GM12875 (cell line): Measurements from ENCODE around the gene PNPLA2.

ENCODE experiments used
- H3K4me3 ChIP-seq: one replicate; pipeline ENCODE4 v1.5.1; 2011; ENCODE audit warnings: low read depth, low read length, control low read depth
- CTCF ChIP-seq: IDR thresholded peaks from 2 replicates; pipeline ENCODE4 v1.5.1; 2011; ENCODE audit warnings: low read depth, mild to moderate bottlenecking, control low read depth, inconsistent platforms, low read length, moderate library complexity, borderline replicate concordance; ENCODE audit not compliant: insufficient read depth

Gene PNPLA2

DNA sequence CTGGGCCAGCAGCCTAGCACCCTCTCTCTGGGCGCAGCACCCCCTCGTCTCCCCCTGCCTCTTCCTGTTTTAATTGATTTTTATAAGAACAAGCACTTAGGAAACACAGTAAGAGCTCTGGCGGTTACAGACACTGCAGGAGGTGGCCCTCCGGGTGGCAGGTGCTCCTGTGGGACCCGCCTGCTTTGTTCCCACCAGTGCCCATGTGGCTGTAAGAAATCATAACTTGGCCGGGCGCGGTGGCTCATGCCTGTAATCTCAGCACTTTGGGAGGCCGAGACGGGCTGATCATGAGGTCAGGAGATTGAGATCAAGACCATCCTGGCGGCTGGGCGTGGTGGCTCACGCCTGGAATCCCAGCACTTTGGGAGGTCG is 42.4 kb downstream of the PNPLA2 start:
- H3K4me3 ChIP-seq: no peak overlapping the region
- TF ChIP-seq CTCF: no peak

DNA sequence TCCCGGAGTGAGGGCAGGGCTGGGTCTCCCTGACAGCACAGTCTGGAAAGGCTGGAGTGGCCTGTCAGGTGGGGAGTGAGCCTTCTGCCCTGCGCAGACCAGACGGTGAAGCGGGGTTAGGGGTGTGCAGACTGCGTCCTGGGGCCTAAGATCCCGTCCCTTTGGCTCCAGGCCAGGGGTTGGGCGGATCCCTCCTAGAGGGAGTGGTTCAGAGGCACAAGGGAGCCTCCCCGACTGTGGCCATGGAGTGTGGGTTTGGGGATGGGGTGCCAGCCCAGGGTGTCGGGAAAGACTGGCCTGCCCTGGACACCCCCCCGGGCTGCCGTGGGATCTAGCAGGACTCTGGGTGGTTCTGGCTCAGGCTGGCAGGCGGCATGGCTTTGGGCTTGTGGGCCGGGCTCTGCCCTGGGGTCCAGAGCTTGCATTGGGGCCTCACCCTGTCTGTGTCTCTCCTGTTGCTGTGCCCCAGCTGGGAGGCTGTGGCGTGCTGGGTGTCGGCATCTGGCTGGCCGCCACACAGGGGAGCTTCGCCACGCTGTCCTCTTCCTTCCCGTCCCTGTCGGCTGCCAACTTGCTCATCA is 43.5 kb downstream of the PNPLA2 start:
- H3K4me3 ChIP-seq: no peak overlapping the region
- TF ChIP-seq CTCF: no peak

GRCh38 chr11:862696-863022 is 43.9 kb downstream of the PNPLA2 start:
- TF ChIP-seq CTCF: no peak

DNA sequence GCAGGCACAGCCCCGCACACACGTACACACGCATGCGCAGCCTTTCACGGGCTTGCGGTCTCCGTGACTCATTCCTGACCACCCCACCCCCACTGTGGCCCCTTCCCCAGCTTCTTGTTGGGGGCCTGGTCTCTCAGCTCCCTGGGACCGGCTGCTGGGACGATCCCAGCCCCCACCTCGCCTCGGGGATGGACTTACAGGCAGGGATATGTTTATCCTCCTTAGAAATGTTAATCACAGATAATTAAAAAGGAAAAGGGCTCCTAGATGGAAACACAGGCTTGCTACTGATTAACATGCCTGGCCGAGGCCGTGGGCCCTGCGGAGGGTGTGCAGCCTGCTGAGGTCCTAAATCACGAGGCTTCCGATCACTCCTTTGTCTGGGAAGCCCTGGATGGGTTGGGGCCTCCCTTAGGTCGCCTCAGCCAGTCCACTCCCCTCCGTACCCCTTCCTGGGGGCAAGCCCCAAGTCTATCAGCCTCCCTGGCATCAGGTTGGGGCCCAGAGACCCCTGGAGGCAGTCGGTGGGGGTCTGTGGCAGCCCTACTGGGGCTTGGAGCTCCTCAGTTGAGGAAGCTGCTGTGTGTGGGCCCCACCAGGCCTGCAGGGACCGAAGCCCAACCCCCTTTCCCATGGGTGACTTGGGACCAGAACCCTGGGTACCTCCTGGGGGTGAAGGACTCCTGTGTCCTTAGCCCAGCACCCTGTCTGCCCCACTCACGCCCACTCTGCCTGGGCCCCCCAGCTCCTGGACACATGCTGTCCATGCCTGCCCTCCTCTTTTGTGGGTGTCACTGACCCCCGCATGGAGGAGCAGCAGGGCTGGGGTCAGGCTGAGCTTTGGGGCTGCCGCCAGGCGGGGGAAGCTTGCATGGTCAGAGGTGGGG is 44.6 kb downstream of the PNPLA2 start:
- H3K4me3 ChIP-seq: no peak overlapping the region
- TF ChIP-seq CTCF: no peak

More at GRCh38 chr11:862696-863022, 43.9 kb downstream of the PNPLA2 start:
- H3K4me3 ChIP-seq: no peak overlapping the region

DNA sequence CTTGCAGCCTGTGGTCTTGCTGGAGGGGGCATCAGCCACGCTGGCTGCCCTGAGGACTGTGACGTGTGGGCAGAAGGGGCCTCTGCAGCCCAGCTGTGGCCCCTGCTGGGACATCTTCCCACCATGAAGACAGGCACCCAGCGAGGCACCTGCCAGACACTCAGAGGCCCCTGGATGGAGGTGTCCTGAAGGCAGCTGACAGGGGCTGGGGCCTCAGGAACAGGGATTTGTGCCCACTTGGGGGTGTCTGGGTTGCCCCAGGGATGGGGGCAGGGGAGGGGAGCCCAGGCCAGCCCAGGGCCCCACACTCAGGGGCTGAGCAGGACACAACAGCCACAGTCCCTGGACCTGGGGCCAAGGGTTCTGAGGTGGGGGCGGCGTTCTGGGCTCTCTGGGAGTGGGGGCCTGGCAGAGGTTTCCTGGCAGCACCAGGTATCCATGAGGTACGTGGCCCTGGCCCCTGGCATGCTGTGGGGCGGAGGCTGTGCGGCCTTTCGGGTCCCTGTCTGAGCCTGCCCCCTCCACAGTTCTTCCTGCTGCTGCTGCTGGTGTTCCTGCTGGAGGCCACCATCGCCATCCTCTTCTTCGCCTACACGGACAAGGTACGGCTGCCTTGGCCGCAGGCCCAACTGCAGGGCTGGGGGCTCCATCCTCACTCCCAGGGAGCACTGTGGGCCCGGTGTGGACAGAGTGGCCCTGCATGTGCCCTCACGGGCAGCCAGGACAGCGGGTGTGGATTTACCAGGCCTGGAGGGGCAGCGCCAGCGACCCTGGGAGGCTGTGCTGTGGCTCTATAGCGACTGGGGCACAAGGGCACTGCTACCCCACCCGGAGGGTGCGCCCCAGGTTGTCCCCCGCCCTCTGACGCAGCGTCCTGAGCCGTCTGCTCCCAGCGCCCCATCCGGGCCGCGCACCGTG is 45.5 kb downstream of the PNPLA2 start:
- TF ChIP-seq CTCF: no peak
- H3K4me3 ChIP-seq: no peak overlapping the region

- TF ChIP-seq CTCF: no peak
- H3K4me3 ChIP-seq: no peak overlapping the region
These were observed 46.2 kb downstream of the PNPLA2 start for GRCh38 chr11:864898-865297.
